Stimulated activated CD4-positive, alpha-beta T cell treated with anti-CD3 and anti-CD28 coated beads, Interleukin-2, amount 100 ng/mL, for 24 hours (primary cell): ENCODE results near the gene RTN4RL2.

Experiments used
- DNase-seq, 2 donors: peaks; one replicate each; pipeline ENCODE4 v3.0.0-alpha.2; 2020

Gene RTN4RL2

GRCh38 chr11:57463671-57464538 is 3.6 kb downstream of the RTN4RL2 start:
- DNase-seq: no peak

- no peak for DNase-seq
These were observed 4.3 kb downstream of the RTN4RL2 start for GRCh38 chr11:57464539-57465181.

- DNase-seq: no peak
These were observed 6.4 kb downstream of the RTN4RL2 start for GRCh38 chr11:57466680-57467079.

- no peak for DNase-seq
These were observed 7.3 kb downstream of the RTN4RL2 start for GRCh38 chr11:57467508-57468157.

GRCh38 chr11:57468276-57468675 is 7.9 kb downstream of the RTN4RL2 start:
- DNase-seq: no peak

- DNase-seq: no peak
These were observed 8.9 kb downstream of the RTN4RL2 start for GRCh38 chr11:57469268-57469667.

- no peak for DNase-seq
These were observed 11.2 kb downstream of the RTN4RL2 start for GRCh38 chr11:57471496-57471895.

- no peak for DNase-seq
These were observed 13.0 kb downstream of the RTN4RL2 start for GRCh38 chr11:57473285-57473841.

- peak in 1 of 2 donors; percentile 34 for DNase-seq
These were observed 13.9 kb downstream of the RTN4RL2 start for GRCh38 chr11:57474017-57474802.

GRCh38 chr11:57474803-57475115 is 14.4 kb downstream of the RTN4RL2 start:
- DNase-seq: no peak

- DNase-seq: no peak
These were observed 14.9 kb downstream of the RTN4RL2 start for GRCh38 chr11:57475191-57475590.

GRCh38 chr11:57475671-57476046 is 15.3 kb downstream of the RTN4RL2 start:
- DNase-seq: no peak

- DNase-seq: peak; percentile 28 to 43
These were observed 15.9 kb downstream of the RTN4RL2 start for GRCh38 chr11:57476047-57476756.

- peak; percentile 32 to 38 for DNase-seq
These were observed 16.6 kb downstream of the RTN4RL2 start for GRCh38 chr11:57476757-57477506.

- no peak for DNase-seq
These were observed 17.3 kb downstream of the RTN4RL2 start for GRCh38 chr11:57477507-57478189.

GRCh38 chr11:57479021-57479663 is 18.8 kb downstream of the RTN4RL2 start:
- DNase-seq: no peak

- DNase-seq: no peak
These were observed 19.6 kb downstream of the RTN4RL2 start for GRCh38 chr11:57479911-57480310.

- DNase-seq: peak; percentile 81 to 83
These were observed 20.2 kb downstream of the RTN4RL2 start for GRCh38 chr11:57480409-57481137.

GRCh38 chr11:57481315-57481714 is 21.0 kb downstream of the RTN4RL2 start:
- no peak for DNase-seq
